ENCODE data around the gene HS6ST2. TPM values are rescaled to one million over a fixed set of nuclear protein-coding genes. Genes with fewer than 3 reads are reported as not detected.

HS6ST2 gene
- total and polyA plus RNA-seq, 10 of the 15 experiments (the other 5 are each of a cell fraction or from before 2014, with no cell fraction given): not detected

DNA sequence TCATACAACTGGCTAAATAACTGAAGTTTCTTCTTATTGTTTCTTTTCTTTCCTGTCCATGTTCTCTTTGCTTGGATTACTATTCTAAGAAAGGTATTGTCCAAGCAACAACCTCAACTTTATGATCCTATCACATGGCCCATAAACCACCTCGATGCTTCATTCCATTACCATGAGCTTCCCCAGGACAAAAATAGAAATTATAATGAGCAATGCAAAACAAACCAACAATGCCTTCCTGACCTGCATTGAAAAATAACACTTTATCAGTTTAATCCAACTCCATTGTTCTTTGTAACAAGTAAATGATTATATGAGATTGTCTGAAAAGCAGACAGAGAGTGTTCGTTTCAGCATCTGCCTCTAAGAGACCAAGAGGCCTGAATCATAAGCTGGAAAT lies 148.8 kb downstream of the HS6ST2 start:
- SMC1A ChIA-PET (ENCODE audit: uncharacterized antibody, unreplicated experiment): no interaction called here
- CTCF ChIA-PET: no interaction called here
- FAIRE-seq (no peak), ATAC-seq (no peak), DNase-seq (ENCODE audit: low read depth, low spot score) (no peak)
- no TSS peak for BruUV-seq (replicated peaks)
- Histone ChIP-seq H3K27ac (ENCODE audit: control insufficient read depth, insufficient read depth) (no peak overlapping the region), H3K79me2 (ENCODE audit: control insufficient read depth, insufficient read depth, low read length) (no peaks in the 10 kb centered on the region), H3K9me3 (replicated peaks; ENCODE audit: control insufficient read depth, insufficient read depth, low read length) (no peaks in the 10 kb centered on the region), H4K20me1 (ENCODE audit: control insufficient read depth, insufficient read depth) (no peaks in the 10 kb centered on the region), H3K36me3 (ENCODE audit: control insufficient read depth in 2 of 2, insufficient read depth in 2 of 2, low read length in 1 of 2) (no peaks in the 10 kb centered on the region), H3K4me1 (ENCODE audit: control insufficient read depth, insufficient read depth, low read length) (no peaks in the 10 kb centered on the region), H3K4me2 (ENCODE audit: control insufficient read depth, insufficient read depth) (no peak overlapping the region), H3K4me3 (no peak overlapping the region), H3K9ac (ENCODE audit: control insufficient read depth, insufficient read depth, low read length) (no peak overlapping the region), H2AFZ (ENCODE audit: control insufficient read depth, low read depth, low read length) (no peak overlapping the region), H3K27me3 (replicated peaks in 1 of 2; ENCODE audit: control insufficient read depth in 2 of 2, insufficient read depth in 2 of 2, low read length in 1 of 2) (no peaks in the 10 kb centered on the region)
- intact Hi-C loops (cut with micrococcal nuclease; ENCODE audit: unreplicated experiment) (no loop called here), in situ Hi-C loops (cut with MboI) (no loop called here)
- POLR2A ChIA-PET: no interaction called here
- RAD21 ChIA-PET (ENCODE audit: unreplicated experiment): no interaction called here
- 0% methylated on average over 2 of the region's 2 CpGs for WGBS (ENCODE audit: insufficient coverage, insufficient replicate concordance, low lambda C conversion rate, missing lambda C conversion rate)
- TF ChIP-seq, protein P1, sequence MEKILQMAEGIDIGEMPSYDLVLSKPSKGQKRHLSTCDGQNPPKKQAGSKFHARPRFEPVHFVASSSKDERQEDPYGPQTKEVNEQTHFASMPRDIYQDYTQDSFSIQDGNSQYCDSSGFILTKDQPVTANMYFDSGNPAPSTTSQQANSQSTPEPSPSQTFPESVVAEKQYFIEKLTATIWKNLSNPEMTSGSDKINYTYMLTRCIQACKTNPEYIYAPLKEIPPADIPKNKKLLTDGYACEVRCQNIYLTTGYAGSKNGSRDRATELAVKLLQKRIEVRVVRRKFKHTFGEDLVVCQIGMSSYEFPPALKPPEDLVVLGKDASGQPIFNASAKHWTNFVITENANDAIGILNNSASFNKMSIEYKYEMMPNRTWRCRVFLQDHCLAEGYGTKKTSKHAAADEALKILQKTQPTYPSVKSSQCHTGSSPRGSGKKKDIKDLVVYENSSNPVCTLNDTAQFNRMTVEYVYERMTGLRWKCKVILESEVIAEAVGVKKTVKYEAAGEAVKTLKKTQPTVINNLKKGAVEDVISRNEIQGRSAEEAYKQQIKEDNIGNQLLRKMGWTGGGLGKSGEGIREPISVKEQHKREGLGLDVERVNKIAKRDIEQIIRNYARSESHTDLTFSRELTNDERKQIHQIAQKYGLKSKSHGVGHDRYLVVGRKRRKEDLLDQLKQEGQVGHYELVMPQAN (conservative IDR thresholded peaks at IDR 0.05): no peak
- TF ChIP-seq TARDBP (IDR thresholded peaks at IDR 0.05; ENCODE audit: borderline replicate concordance) (no peak), NFXL1 (IDR thresholded peaks at IDR 0.05; ENCODE audit: borderline replicate concordance) (no peak), NFYB (IDR thresholded peaks at IDR 0.05; ENCODE audit: insufficient read depth, low read depth, low read length) (no peak), MXI1 (IDR thresholded peaks at IDR 0.05; ENCODE audit: low read depth, low read length) (no peak), BMI1 (IDR thresholded peaks at IDR 0.05; ENCODE audit: borderline replicate concordance) (no peak), SMAD1 (IDR thresholded peaks at IDR 0.05; ENCODE audit: low read depth, partially characterized antibody) (no peak), DPF2 (IDR thresholded peaks at IDR 0.05) (no peak), CREB1 (IDR thresholded peaks at IDR 0.05; ENCODE audit: low read depth) (no peak), BRCA1 (IDR thresholded peaks at IDR 0.05; ENCODE audit: low read depth, low read length) (no peak), GATAD2B (conservative IDR thresholded peaks at IDR 0.05; ENCODE audit: low read depth) (no peak)
- TF ChIP-seq, protein P2, sequence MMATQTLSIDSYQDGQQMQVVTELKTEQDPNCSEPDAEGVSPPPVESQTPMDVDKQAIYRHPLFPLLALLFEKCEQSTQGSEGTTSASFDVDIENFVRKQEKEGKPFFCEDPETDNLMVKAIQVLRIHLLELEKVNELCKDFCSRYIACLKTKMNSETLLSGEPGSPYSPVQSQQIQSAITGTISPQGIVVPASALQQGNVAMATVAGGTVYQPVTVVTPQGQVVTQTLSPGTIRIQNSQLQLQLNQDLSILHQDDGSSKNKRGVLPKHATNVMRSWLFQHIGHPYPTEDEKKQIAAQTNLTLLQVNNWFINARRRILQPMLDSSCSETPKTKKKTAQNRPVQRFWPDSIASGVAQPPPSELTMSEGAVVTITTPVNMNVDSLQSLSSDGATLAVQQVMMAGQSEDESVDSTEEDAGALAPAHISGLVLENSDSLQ (IDR thresholded peaks at IDR 0.05): no peak
- TF ChIP-seq, protein P3, sequence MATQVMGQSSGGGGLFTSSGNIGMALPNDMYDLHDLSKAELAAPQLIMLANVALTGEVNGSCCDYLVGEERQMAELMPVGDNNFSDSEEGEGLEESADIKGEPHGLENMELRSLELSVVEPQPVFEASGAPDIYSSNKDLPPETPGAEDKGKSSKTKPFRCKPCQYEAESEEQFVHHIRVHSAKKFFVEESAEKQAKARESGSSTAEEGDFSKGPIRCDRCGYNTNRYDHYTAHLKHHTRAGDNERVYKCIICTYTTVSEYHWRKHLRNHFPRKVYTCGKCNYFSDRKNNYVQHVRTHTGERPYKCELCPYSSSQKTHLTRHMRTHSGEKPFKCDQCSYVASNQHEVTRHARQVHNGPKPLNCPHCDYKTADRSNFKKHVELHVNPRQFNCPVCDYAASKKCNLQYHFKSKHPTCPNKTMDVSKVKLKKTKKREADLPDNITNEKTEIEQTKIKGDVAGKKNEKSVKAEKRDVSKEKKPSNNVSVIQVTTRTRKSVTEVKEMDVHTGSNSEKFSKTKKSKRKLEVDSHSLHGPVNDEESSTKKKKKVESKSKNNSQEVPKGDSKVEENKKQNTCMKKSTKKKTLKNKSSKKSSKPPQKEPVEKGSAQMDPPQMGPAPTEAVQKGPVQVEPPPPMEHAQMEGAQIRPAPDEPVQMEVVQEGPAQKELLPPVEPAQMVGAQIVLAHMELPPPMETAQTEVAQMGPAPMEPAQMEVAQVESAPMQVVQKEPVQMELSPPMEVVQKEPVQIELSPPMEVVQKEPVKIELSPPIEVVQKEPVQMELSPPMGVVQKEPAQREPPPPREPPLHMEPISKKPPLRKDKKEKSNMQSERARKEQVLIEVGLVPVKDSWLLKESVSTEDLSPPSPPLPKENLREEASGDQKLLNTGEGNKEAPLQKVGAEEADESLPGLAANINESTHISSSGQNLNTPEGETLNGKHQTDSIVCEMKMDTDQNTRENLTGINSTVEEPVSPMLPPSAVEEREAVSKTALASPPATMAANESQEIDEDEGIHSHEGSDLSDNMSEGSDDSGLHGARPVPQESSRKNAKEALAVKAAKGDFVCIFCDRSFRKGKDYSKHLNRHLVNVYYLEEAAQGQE (IDR thresholded peaks at IDR 0.05; ENCODE audit: low read depth, low read length): no peak
- TF ChIP-seq, protein P4, sequence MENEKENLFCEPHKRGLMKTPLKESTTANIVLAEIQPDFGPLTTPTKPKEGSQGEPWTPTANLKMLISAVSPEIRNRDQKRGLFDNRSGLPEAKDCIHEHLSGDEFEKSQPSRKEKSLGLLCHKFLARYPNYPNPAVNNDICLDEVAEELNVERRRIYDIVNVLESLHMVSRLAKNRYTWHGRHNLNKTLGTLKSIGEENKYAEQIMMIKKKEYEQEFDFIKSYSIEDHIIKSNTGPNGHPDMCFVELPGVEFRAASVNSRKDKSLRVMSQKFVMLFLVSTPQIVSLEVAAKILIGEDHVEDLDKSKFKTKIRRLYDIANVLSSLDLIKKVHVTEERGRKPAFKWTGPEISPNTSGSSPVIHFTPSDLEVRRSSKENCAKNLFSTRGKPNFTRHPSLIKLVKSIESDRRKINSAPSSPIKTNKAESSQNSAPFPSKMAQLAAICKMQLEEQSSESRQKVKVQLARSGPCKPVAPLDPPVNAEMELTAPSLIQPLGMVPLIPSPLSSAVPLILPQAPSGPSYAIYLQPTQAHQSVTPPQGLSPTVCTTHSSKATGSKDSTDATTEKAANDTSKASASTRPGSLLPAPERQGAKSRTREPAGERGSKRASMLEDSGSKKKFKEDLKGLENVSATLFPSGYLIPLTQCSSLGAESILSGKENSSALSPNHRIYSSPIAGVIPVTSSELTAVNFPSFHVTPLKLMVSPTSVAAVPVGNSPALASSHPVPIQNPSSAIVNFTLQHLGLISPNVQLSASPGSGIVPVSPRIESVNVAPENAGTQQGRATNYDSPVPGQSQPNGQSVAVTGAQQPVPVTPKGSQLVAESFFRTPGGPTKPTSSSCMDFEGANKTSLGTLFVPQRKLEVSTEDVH (IDR thresholded peaks at IDR 0.05; ENCODE audit: low read depth, partially characterized antibody): no peak
- TF ChIP-seq, protein P5, sequence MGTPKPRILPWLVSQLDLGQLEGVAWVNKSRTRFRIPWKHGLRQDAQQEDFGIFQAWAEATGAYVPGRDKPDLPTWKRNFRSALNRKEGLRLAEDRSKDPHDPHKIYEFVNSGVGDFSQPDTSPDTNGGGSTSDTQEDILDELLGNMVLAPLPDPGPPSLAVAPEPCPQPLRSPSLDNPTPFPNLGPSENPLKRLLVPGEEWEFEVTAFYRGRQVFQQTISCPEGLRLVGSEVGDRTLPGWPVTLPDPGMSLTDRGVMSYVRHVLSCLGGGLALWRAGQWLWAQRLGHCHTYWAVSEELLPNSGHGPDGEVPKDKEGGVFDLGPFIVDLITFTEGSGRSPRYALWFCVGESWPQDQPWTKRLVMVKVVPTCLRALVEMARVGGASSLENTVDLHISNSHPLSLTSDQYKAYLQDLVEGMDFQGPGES (IDR thresholded peaks at IDR 0.05): no peak

All from GM12878 (cell line).